ENCODE data around the gene TUBB8.

TUBB8 gene

GRCh38 chr10:48996-49395, at the start of gene TUBB8:
Gene TUBB8, minus strand, starts transcription at chr10:49296. Its CDS starts 58 bp downstream, at chr10:49238.
- no peak within 1 kb of the TSS for H3K9ac ChIP-seq (ENCODE audit: low read length)
- H3K4me3 ChIP-seq (ENCODE audit: low read depth, low read length): no peak within 1 kb of the TSS
- no peaks in the 10 kb centered on the region for H3K9me3 ChIP-seq (ENCODE audit: control insufficient read depth, insufficient read depth, low read depth, low read length)
- no peaks in the 10 kb centered on the region for H3K4me1 ChIP-seq (ENCODE audit: control insufficient read depth, insufficient read depth, low read length)
- no peak within 1 kb of the TSS for H3K27ac ChIP-seq (ENCODE audit: low read depth, low read length)
- H3K36me3 ChIP-seq (ENCODE audit: control insufficient read depth, insufficient read depth, low read length): no peaks in the 10 kb centered on the region
- no peaks in the 10 kb centered on the region for H3K27me3 ChIP-seq (ENCODE audit: control insufficient read depth, insufficient read depth, low read length)

- no peak overlapping the region for H3K9ac ChIP-seq (ENCODE audit: low read length)
- H3K27ac ChIP-seq (ENCODE audit: low read depth, low read length): no peak overlapping the region
- no peaks in the 10 kb centered on the region for H3K4me1 ChIP-seq (ENCODE audit: control insufficient read depth, insufficient read depth, low read length)
- H3K4me3 ChIP-seq (ENCODE audit: low read depth, low read length): no peak overlapping the region
- H3K27me3 ChIP-seq (ENCODE audit: control insufficient read depth, insufficient read depth, low read length): no peaks in the 10 kb centered on the region
- no peaks in the 10 kb centered on the region for H3K36me3 ChIP-seq (ENCODE audit: control insufficient read depth, insufficient read depth, low read length)
- peaks cover 32% of the 10 kb centered on the region for H3K9me3 ChIP-seq (ENCODE audit: control insufficient read depth, insufficient read depth, low read depth, low read length)
Observed at GRCh38 chr10:96466-96865, 47.4 kb upstream of the TUBB8 start.

GRCh38 chr10:95356-96115, 46.4 kb upstream of the TUBB8 start:
- no peaks in the 10 kb centered on the region for H3K4me1 ChIP-seq (ENCODE audit: control insufficient read depth, insufficient read depth, low read length)
- H3K9me3 ChIP-seq (ENCODE audit: control insufficient read depth, insufficient read depth, low read depth, low read length): peaks cover 32% of the 10 kb centered on the region
- H3K9ac ChIP-seq (ENCODE audit: low read length): no peak overlapping the region
- no peaks in the 10 kb centered on the region for H3K27me3 ChIP-seq (ENCODE audit: control insufficient read depth, insufficient read depth, low read length)
- H3K4me3 ChIP-seq (ENCODE audit: low read depth, low read length): no peak overlapping the region
- H3K36me3 ChIP-seq (ENCODE audit: control insufficient read depth, insufficient read depth, low read length): no peaks in the 10 kb centered on the region
- no peak overlapping the region for H3K27ac ChIP-seq (ENCODE audit: low read depth, low read length)

GRCh38 chr10:94613-95012, 45.5 kb upstream of the TUBB8 start:
- H3K36me3 ChIP-seq (ENCODE audit: control insufficient read depth, insufficient read depth, low read length): no peaks in the 10 kb centered on the region
- H3K9ac ChIP-seq (ENCODE audit: low read length): no peak overlapping the region
- no peak overlapping the region for H3K4me3 ChIP-seq (ENCODE audit: low read depth, low read length)
- peaks cover 32% of the 10 kb centered on the region for H3K9me3 ChIP-seq (ENCODE audit: control insufficient read depth, insufficient read depth, low read depth, low read length)
- no peaks in the 10 kb centered on the region for H3K27me3 ChIP-seq (ENCODE audit: control insufficient read depth, insufficient read depth, low read length)
- H3K4me1 ChIP-seq (ENCODE audit: control insufficient read depth, insufficient read depth, low read length): no peaks in the 10 kb centered on the region
- no peak overlapping the region for H3K27ac ChIP-seq (ENCODE audit: low read depth, low read length)

GRCh38 chr10:92846-93245, 43.8 kb upstream of the TUBB8 start:
- H3K27me3 ChIP-seq (ENCODE audit: control insufficient read depth, insufficient read depth, low read length): no peaks in the 10 kb centered on the region
- no peaks in the 10 kb centered on the region for H3K36me3 ChIP-seq (ENCODE audit: control insufficient read depth, insufficient read depth, low read length)
- H3K9ac ChIP-seq (ENCODE audit: low read length): no peak overlapping the region
- peaks cover 26% of the 10 kb centered on the region for H3K9me3 ChIP-seq (ENCODE audit: control insufficient read depth, insufficient read depth, low read depth, low read length)
- H3K27ac ChIP-seq (ENCODE audit: low read depth, low read length): no peak overlapping the region
- no peak overlapping the region for H3K4me3 ChIP-seq (ENCODE audit: low read depth, low read length)
- no peaks in the 10 kb centered on the region for H3K4me1 ChIP-seq (ENCODE audit: control insufficient read depth, insufficient read depth, low read length)

- Histone ChIP-seq H3K36me3 (ENCODE audit: control insufficient read depth, insufficient read depth, low read length) (no peaks in the 10 kb centered on the region), H3K9ac (ENCODE audit: low read length) (no peak overlapping the region), H3K27me3 (ENCODE audit: control insufficient read depth, insufficient read depth, low read length) (no peaks in the 10 kb centered on the region), H3K4me1 (ENCODE audit: control insufficient read depth, insufficient read depth, low read length) (no peaks in the 10 kb centered on the region), H3K4me3 (ENCODE audit: low read depth, low read length) (no peak overlapping the region), H3K9me3 (ENCODE audit: control insufficient read depth, insufficient read depth, low read depth, low read length) (peaks cover 20% of the 10 kb centered on the region), H3K27ac (ENCODE audit: low read depth, low read length) (no peak overlapping the region)
Observed at GRCh38 chr10:92153-92552, 43.1 kb upstream of the TUBB8 start.

- H3K36me3 ChIP-seq (ENCODE audit: control insufficient read depth, insufficient read depth, low read length): no peaks in the 10 kb centered on the region
- no peaks in the 10 kb centered on the region for H3K4me1 ChIP-seq (ENCODE audit: control insufficient read depth, insufficient read depth, low read length)
- no peak overlapping the region for H3K4me3 ChIP-seq (ENCODE audit: low read depth, low read length)
- no peak overlapping the region for H3K9ac ChIP-seq (ENCODE audit: low read length)
- H3K27ac ChIP-seq (ENCODE audit: low read depth, low read length): no peak overlapping the region
- H3K27me3 ChIP-seq (ENCODE audit: control insufficient read depth, insufficient read depth, low read length): no peaks in the 10 kb centered on the region
- peaks cover 12% of the 10 kb centered on the region for H3K9me3 ChIP-seq (ENCODE audit: control insufficient read depth, insufficient read depth, low read depth, low read length)
Observed at GRCh38 chr10:91313-91712, 42.2 kb upstream of the TUBB8 start.

- H3K27ac ChIP-seq (ENCODE audit: low read depth, low read length): no peak overlapping the region
- H3K27me3 ChIP-seq (ENCODE audit: control insufficient read depth, insufficient read depth, low read length): no peaks in the 10 kb centered on the region
- no peak overlapping the region for H3K4me3 ChIP-seq (ENCODE audit: low read depth, low read length)
- H3K9me3 ChIP-seq (ENCODE audit: control insufficient read depth, insufficient read depth, low read depth, low read length): 0 out of 2 replicates have a peak, but pooled peaks cover 2% of the 10 kb centered on the region
- no peaks in the 10 kb centered on the region for H3K36me3 ChIP-seq (ENCODE audit: control insufficient read depth, insufficient read depth, low read length)
- H3K9ac ChIP-seq (ENCODE audit: low read length): no peak overlapping the region
- H3K4me1 ChIP-seq (ENCODE audit: control insufficient read depth, insufficient read depth, low read length): no peaks in the 10 kb centered on the region
Observed at GRCh38 chr10:90161-90560, 41.1 kb upstream of the TUBB8 start.

GRCh38 chr10:89248-89647, 40.2 kb upstream of the TUBB8 start:
- no peaks in the 10 kb centered on the region for H3K27me3 ChIP-seq (ENCODE audit: control insufficient read depth, insufficient read depth, low read length)
- H3K4me3 ChIP-seq (ENCODE audit: low read depth, low read length): no peak overlapping the region
- no peak overlapping the region for H3K9ac ChIP-seq (ENCODE audit: low read length)
- no peaks in the 10 kb centered on the region for H3K4me1 ChIP-seq (ENCODE audit: control insufficient read depth, insufficient read depth, low read length)
- H3K36me3 ChIP-seq (ENCODE audit: control insufficient read depth, insufficient read depth, low read length): no peaks in the 10 kb centered on the region
- H3K27ac ChIP-seq (ENCODE audit: low read depth, low read length): no peak overlapping the region
- H3K9me3 ChIP-seq (ENCODE audit: control insufficient read depth, insufficient read depth, low read depth, low read length): no peaks in the 10 kb centered on the region

GRCh38 chr10:88253-88652, 39.2 kb upstream of the TUBB8 start:
- H3K4me3 ChIP-seq (ENCODE audit: low read depth, low read length): no peak overlapping the region
- H3K27ac ChIP-seq (ENCODE audit: low read depth, low read length): no peak overlapping the region
- H3K9ac ChIP-seq (ENCODE audit: low read length): no peak overlapping the region
- no peaks in the 10 kb centered on the region; the same call in 1 of the 2 replicates for H3K27me3 ChIP-seq (ENCODE audit: control insufficient read depth, insufficient read depth, low read length)
- no peaks in the 10 kb centered on the region for H3K4me1 ChIP-seq (ENCODE audit: control insufficient read depth, insufficient read depth, low read length)
- H3K36me3 ChIP-seq (ENCODE audit: control insufficient read depth, insufficient read depth, low read length): no peaks in the 10 kb centered on the region
- H3K9me3 ChIP-seq (ENCODE audit: control insufficient read depth, insufficient read depth, low read depth, low read length): no peaks in the 10 kb centered on the region

GRCh38 chr10:87177-88080, 38.3 kb upstream of the TUBB8 start:
- Histone ChIP-seq H3K4me3 (ENCODE audit: low read depth, low read length) (no peak overlapping the region), H3K9ac (ENCODE audit: low read length) (no peak overlapping the region), H3K27ac (ENCODE audit: low read depth, low read length) (no peak overlapping the region), H3K4me1 (ENCODE audit: control insufficient read depth, insufficient read depth, low read length) (no peaks in the 10 kb centered on the region), H3K9me3 (ENCODE audit: control insufficient read depth, insufficient read depth, low read depth, low read length) (no peaks in the 10 kb centered on the region), H3K36me3 (ENCODE audit: control insufficient read depth, insufficient read depth, low read length) (no peaks in the 10 kb centered on the region), H3K27me3 (ENCODE audit: control insufficient read depth, insufficient read depth, low read length) (no peaks in the 10 kb centered on the region; the same call in 1 of the 2 replicates)
